HepG2 (cell line): Measurements from ENCODE around the gene ANP32B. TPM values are rescaled to one million over a fixed set of nuclear protein-coding genes. Genes with fewer than 3 reads are reported as not detected.

ENCODE experiments used
- IKZF1 ChIP-seq: fragments of 450-650 bp; IDR thresholded peaks from 2 replicates; pipeline ENCODE4 v1.7.1; 2016
- NONO ChIP-seq, 2 experiments: fragments of 450-650 bp in 1 of 2; sonication (generic) in 1 of 2; formaldehyde crosslinking in 1 of 2; IDR thresholded peaks in 1 of 2; conservative IDR thresholded peaks in 1 of 2; 2 replicates each; pipeline versions ENCODE4 v1.6.1 to v1.8.0; 2017 to 2022; ENCODE audit warnings: mild to moderate bottlenecking in 1 of 2, missing genetic modification reagents in 1 of 2, moderate library complexity in 1 of 2
- SALL1 ChIP-seq: sonication (generic); formaldehyde crosslinking; IDR thresholded peaks from 2 replicates; pipeline ENCODE4 v1.8.0; 2022; ENCODE audit warnings: mild to moderate bottlenecking, missing genetic modification reagents
- TARDBP ChIP-seq: sonication (generic); formaldehyde crosslinking; IDR thresholded peaks from 2 replicates; pipeline ENCODE4 v1.8.0; 2022; ENCODE audit warnings: mild to moderate bottlenecking, missing genetic modification reagents
- ZFP1 ChIP-seq: IDR thresholded peaks from 2 replicates; pipeline ENCODE4 v1.6.1; 2016
- ZFP91 ChIP-seq: sonication (generic); formaldehyde crosslinking; IDR thresholded peaks from 2 replicates; pipeline ENCODE4 v1.9.0; 2022; ENCODE audit warnings: missing genetic modification reagents, mild to moderate bottlenecking, borderline replicate concordance
- ZNF136 ChIP-seq: sonication (generic); formaldehyde crosslinking; IDR thresholded peaks from 2 replicates; pipeline ENCODE4 v1.8.1; 2022; ENCODE audit warnings: low read depth, mild to moderate bottlenecking, moderate library complexity, missing genetic modification reagents
- ZNF678 ChIP-seq: sonication (generic); formaldehyde crosslinking; IDR thresholded peaks from 2 replicates; pipeline ENCODE4 v1.4.0; 2020; ENCODE audit warnings: mild to moderate bottlenecking, missing genetic modification reagents
- ZNF704 ChIP-seq: sonication (generic); formaldehyde crosslinking; IDR thresholded peaks from 2 replicates; pipeline ENCODE4 v1.8.1; 2023; ENCODE audit warnings: mild to moderate bottlenecking, inconsistent platforms, moderate library complexity, missing genetic modification reagents, borderline replicate concordance
- polyA plus RNA-seq, 8 experiments: library from polyadenylated mRNA; depleted of rRNA in 3 of 8; stranded (reverse) in 7 of 8; unstranded in 1 of 8; fragments of >200 nt; fragmentation: Illumina TruSeq in 4 of 8; extraction: Trizol in 4 of 8; gene quantifications; 2 replicates each; pipeline versions ENCODE4 v1.2.1 to v1.2.3, GENCODE V29; 2011 to 2016; ENCODE audit warnings: low read depth in 4 of 8, missing spikeins in 1 of 8, mixed read lengths in 1 of 8; ENCODE audit not compliant: insufficient read depth in 1 of 8
- total RNA-seq, 5 experiments: library from RNA; depleted of rRNA; stranded (reverse); fragments of >200 nt; fragmentation: Illumina TruSeq; extraction: Trizol; gene quantifications; 2 replicates each; pipeline ENCODE4 v1.2.3, GENCODE V29; 2016; ENCODE audit warnings: low read depth in 1 of 5

Gene ANP32B
- total and polyA plus RNA-seq, 2 of the 13 experiments (the other 11 are each of a cell fraction or from before 2014, with no cell fraction given) = 22.1 to 37.5 TPM

GRCh38 chr9:98054376-98054951 lies 71.3 kb downstream of the ANP32B start (continued):
- no peak for TF ChIP-seq ZNF136 (CRISPR knock-in tag)
- no peak for TF ChIP-seq NONO (IDR thresholded peaks at IDR 0.05)
- TF ChIP-seq NONO (CRISPR knock-in tag; conservative IDR thresholded peaks at IDR 0.05) = no peak
- TF ChIP-seq ZNF704 (CRISPR knock-in tag) = no peak
- TF ChIP-seq SALL1 (CRISPR knock-in tag) = no peak
- TF ChIP-seq ZNF678 (CRISPR knock-in tag) = no peak
- TF ChIP-seq TARDBP = no peak
- TF ChIP-seq IKZF1 = no peak
- no peak for TF ChIP-seq ZFP1 (CRISPR knock-in tag)
- TF ChIP-seq ZFP91 = no peak
